Loucy (cell line): ENCODE results near the gene CAMKMT.

Experiments
- CTCF ChIP-seq: fragments of 200-600 bp; sonication (generic); conservative IDR thresholded peaks from 2 replicates; pipeline ENCODE4 v1.5.1; 2014; ENCODE audit warnings: mild to moderate bottlenecking, antibody characterized with exemption, low read length
- EZH2phosphoT487 ChIP-seq: fragments of 200-600 bp; IDR thresholded peaks from 2 replicates; pipeline ENCODE4 v1.6.1; 2018; ENCODE audit warnings: antibody characterized with exemption, mild to moderate bottlenecking, moderate library complexity, borderline replicate concordance

DNA sequence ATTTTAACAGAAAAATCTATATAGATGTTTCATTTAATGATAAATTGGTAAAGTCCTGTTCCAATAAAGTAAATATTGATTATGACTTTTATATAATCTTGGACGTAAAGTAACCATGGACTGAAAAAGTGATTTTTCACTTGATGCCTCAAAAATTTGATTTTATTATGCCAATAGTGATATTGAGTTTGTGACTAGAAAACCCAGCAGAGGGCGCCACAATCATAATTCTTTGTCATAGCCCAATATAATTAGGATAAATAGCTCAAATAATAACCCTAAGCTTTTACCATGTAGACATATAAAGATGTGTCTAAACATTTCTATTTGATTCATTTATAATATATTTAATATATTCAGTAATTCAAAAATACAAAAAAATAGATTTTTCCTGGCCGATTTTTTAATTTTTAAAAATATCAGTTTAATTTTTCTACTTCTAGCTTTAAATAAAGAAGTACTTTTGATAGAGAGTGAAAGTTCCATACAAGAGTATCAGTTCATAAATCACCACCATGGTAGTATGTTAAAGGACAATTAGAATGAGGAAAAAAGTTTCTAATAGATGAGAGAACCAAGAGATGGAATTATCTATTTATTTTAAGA lies 30.7 kb downstream of the CAMKMT start:
- peak; percentile 77 for TF ChIP-seq CTCF
- no peak for TF ChIP-seq EZH2phosphoT487
